HG03108 (cell line): ENCODE measurements around the gene AP2A2.

ENCODE experiments used
- ATAC-seq: cut with Tn5 transposase; IDR thresholded peaks from one replicate; pipeline ENCODE4 v1.9.1; 2021; ENCODE audit warnings: moderate library complexity; ENCODE audit not compliant: unreplicated experiment

Gene AP2A2

DNA sequence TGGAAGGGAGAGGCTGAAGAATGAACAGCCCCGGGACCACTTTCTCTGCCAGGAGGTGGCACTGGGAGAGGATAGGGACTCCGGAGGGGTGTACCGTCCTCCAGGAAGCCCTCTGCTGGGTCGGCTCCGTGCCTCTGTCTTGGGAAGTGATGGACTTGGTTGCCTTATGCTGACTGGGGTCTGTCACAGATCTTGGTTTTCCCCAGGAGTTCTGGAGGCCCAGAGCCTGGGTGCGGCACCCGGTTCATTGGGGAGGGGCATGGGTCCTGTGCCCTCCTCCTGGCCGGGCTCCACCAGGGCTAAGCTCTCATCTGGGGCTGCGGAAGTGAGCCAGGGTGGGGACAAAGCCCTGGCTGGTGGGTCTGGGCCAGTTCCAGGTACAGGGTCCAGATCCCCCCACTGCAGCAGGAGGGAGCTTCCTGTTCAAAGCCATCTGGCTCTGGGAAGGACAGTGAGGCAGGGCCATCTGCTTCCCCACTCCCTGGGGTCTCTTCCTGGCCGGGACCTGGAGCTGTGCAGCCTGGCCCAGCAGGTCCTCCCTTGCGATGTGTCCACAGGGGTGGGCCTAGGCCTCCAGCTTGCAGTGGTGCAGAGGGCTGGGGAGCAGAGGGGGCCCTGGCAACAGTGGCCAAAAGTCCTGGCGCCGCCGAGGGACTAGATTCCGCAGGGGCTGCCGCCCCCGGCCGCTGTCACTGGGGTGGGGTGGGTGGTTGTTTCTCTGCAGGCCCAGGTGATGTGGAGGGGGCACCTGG, 1.1 kb upstream of the AP2A2 start:
- ATAC-seq = no peak

DNA sequence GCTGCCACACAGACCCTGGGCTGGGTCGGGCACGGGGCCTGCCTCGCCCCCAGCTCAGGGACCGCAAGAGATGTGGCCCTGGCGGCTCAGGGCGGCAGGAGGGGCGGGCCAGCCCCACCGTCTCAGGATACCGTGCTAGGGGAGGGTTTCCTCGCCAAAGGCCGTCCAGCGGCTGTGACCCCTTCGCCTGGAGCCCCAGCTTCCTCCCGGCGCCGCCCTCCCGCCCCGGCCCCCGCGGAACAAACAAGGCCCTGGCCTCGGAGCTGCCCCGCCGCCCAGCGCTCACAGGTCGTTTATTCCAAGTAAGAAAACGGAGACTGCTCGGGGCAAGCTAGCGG, 543 bp upstream of the AP2A2 start:
- no peak for ATAC-seq

DNA sequence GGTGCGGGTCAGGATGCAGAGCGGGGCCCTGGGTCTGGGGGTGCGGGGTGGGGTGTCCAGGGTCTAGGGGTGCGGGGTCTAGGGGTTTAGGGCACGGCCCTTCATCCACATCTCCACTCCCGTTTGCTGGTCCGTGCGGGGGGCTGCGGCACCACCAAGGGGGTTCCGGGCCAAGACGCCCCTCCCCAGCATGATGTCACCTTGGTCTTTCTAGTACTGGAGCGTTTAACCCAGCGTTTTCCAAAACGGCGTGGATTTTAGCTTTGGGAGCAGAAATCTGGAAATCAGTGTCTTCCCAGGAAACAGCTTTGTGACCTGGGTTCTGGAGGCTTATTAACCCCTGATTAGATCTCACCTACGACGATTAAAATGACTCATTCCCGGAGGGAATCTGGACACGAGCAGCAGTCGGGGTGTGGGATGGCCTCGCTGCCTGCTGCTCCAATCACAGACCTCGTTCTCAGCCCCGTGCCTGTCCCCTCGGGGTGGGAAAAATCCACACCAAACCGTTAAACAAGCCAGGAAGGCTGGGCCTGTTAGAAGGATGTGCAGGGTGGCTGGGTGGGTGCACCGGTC, 759 bp downstream of the AP2A2 start:
- no peak for ATAC-seq

DNA sequence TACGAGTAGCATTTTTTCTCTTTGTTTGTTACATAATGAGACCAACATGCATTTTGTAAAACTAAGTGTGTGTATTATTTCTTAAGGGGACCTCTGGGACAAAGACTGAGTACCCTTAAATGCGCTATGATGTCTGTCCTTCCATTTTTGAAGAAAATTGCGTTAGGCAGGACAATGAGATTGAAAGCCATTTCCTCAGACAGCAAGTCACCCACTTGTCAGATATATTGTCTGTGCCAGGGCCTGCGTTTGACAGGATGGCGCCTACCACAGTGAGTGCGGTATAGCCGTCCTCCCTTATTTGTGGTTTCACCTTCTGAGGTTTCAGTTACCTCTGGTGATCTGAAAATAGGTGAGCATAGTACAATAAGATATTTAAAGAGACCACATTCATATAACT, 2.2 kb downstream of the AP2A2 start:
- ATAC-seq = no peak

DNA sequence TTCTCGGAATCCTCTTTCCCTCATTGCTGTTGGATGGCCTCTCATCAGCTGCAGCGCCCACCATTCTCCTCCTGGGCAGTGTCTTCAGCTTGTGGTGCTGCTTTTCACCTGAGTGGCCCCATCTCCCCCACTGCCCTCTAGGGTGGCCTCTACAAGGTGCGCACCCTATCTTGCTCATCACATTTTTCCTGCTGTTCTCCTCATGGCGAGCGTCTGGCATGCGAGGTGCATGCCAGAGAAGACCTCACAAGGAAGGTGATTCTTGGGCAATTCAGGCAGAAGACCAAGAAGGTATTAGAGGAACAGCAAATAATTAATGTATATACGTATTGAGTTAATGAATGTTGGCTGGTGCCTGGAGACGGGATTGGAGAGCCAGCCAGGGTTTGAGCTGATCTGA, 3.1 kb downstream of the AP2A2 start:
- no peak for ATAC-seq

DNA sequence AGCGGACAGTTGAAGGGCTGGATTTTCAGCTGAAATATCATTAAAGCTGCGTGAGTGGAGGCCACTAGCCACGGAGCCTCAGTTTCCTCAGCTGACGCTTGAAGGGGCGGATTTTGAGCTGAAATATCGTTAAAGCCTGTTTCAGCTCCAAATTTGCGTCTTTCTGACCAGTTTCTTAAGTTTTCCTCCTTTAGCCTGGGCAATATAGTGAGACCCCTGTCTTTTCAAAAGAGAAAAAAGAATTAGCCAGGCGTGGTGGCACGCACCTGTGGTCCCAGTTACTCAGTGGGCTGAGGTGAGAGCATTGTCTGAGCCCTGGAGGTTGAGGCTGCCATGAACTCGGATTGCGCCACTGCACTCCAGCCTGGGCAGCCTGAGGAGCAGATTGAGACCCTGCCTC, 3.7 kb downstream of the AP2A2 start:
- no peak for ATAC-seq

DNA sequence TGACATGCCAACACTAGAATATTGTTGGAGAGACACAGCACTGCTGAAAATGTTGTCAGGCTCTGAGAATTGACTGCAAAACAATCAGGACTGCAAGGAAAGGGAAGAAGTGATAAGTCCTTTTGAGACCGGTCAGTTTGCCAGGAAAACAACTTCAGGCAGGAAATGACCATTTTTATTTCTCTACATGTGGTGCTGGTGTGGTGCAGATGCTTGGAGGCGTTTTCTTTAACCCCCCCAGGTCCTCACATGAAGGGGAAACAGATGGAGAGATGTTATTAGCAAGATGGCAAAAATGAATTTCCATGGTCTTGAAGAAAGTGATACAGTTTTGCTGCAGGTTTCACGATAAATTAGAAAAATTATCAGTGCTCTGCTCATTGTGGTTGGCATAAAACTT, 5.7 kb downstream of the AP2A2 start:
- no peak for ATAC-seq

DNA sequence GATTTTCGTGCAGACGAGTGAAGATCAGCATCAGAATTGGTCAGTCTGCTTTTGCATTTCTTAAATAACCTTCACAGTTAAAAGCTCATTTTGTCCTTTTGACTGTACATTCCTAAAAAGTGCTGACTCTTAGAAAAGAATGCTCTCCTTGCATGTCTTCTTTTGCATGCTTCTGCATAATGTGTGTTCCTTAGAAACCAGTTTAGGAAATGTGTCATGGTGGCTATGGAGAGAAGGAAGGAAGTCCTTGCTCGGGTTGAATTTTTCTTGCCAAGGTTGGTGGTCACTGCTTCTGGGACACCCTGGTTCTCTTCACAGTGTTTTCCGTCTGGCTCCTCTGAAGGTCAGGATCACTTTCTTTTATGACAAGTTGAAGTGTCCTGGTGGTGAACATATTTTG, 6.8 kb downstream of the AP2A2 start:
- ATAC-seq = no peak

DNA sequence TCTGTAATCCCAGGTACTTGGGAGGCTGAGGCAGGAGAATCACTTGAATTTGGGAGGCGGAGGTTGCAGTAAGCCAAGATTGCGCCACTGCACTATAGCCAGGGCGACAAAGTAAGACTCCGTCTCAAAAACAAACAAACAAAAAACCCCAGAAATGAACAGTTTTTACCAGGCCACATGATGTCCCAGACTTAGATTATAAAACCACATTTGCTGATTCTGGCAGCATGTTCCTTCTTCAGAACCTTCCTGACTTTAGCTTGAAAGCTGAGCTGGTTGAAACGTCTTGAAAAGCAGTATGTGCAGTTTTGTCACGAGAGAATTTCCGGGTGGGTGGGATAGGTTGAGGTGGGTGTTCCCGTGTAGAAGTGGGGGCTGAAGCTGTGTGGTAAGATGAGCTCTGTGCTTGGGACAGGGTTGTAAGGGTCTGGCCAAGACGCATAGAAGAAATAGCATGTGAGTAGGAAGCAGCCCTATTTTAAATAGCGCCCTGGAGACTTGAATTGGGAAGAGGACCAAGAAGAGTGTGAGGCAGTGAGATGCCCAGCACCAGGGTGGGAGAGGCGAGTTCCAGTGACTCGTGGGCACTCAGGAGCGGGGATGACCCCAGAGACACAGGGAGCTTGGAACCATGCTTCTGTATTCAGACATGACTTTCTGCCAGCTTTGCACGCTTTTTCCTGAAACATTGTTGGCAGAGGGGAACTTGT, 7.6 kb downstream of the AP2A2 start:
- ATAC-seq = no peak

DNA sequence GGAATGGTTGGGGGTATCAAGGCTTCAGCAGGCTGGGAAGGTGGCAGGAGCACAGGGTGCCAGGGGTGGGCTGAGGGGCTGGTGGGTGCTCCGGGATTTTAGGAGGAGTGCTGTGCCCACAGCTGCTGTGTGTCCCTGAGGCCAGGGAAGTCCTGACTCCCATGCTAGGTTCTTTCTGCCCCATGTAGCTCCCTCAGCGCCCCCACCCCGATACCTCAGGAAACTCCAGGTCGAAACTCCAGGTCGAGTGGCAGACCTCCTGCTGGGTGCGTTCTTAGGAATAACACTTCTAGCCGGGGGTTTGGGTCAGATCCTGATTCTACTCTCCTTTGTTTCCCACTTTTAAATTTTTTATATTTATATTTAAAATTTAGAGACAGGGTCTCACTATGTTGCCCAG, 8.3 kb downstream of the AP2A2 start:
- ATAC-seq = no peak

DNA sequence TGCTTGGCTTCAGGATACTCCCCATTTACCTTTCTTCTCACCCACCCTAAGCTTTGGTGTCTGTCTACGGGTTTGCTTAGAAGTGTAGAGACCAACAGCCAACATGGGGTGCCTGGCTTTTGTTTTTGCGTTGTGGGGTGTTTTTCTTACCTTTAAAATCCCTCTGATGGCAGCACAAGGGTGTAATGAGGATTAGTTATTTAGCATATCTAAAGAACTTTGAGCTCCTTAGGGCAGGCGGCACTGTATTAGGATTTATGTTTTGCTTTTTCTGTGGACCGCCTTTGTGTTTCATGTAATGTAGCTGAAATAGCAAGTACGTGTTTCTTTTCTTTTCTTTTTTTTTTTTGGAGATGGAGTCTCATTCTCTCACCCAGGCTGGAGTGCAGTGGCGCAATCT, 8.9 kb downstream of the AP2A2 start:
- no peak for ATAC-seq

DNA sequence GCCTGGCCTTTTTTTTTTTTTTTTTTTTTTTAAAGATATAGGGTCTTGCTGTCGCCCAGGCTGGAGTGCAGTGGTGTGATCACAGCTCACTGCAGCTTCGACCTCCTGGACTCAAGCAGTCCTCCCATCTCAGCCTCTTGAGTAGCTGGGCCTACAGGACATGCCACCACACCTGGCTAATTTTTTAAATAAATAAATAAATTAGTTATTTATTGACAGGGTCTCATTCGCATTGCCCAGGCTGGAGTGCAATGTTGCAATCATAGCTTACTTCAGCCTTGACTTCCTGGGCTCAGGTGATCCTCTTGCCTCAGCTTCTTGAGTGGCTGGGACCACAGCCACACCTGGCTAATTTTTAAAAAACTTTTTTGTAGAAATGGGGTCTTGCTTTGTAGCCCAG, 10.5 kb downstream of the AP2A2 start:
- ATAC-seq = no peak

DNA sequence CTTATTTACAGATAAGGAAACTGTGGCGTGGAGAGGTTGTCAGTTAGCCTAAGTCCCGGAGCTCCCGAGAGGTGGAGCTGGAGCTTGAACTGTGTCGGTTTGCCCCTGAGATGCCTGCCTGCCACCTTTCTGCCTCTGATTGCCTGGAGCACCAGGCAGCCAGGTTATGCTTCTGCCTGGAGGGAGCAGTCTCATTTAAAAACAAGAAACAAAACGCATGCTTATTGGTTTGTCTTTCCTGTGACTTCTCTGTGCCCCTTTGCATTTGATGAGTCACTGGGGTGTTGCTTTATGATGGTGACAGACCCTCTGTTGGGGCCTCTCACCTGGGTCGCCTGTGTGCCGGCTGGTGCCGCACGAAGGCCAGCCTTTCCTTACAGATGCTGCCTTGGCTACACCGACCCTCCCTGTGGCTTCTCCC, 12.2 kb downstream of the AP2A2 start:
- no peak for ATAC-seq

DNA sequence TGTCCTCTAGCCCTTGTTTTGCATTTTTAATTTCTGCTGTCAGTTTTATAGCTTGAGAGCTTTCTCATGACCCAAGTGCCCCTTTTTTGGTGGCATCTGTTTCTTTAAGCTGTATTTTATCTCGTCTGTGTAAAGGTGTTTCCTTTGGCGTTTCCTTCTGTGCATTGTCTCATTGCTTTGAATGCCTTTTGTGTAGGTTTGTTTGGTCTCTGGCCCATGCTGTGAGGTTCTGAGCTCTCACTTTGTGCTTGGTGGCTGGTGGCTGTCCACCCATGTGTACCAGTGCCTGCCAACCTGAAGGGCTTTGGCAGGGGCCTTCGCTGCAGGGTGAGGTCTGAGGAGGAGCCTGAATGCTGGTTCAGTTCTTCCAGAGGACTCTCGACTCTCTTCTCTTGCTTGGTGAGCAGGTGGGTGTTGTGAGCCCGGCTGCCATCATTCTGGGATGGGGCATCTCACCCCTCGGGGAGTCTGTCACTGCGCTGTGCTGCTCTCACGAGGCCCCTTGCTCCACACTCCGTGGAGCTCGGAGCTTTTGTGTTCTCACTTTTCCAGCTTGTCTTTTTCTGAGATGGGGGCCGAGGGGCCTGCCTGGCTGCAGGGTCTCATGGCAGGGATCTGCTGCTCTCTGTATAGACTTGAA, 14.9 kb downstream of the AP2A2 start:
- no peak for ATAC-seq

DNA sequence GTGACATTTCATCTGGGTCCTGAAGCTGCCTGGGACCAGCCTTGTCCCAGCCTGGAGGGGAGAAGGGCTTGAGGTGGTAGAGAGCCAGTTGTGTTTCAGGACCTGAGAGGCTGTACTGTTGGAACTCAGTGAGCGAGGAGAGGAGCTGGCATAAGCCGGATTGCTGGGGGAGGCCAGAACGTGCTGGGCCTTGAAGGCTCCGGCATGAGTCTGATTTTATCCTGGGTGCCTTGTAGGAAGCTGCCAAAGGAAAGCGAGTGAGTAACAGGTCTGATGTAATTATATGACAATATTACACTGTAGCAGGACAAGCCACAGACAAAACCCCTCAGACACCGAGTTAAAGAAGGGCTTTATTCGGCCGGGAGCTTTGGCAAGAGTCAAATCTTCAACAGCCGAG, 17.2 kb downstream of the AP2A2 start:
- ATAC-seq = no peak

DNA sequence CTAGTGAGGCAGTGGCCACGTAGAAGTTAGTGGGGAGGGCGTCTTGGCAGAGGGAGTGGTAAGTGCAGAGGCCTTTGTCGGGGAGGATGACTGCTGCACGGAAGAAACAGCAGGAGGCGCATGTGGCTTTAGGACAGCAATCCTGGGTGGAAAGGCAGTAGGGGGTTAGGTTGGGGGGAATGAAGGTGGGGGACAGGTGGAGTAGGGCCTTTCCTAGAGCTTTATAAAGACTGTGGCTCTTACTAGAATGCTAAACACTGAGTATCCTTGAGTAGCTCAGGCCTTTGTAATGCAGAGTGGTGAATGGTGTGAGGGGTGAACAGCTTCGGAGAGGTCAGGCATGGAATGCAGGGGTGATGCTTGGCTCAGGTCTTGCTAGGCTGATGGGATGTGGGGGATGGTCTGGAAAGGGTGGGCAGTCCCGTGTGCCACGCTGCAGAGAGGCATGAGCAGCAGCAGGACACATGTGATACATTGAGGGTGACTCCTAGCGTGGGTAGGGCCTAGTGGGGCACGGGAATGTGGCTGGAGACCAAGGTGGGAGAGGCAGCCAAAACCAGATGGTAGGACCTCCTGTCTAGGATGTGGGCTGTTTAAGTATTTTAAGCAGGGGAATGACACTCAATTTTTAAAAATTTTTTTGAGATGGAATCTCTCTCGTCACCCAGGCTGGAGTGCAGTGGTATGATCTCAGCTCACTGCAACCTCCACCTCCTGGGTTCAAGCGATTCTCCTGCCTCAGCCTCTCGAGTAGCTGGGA, 19.2 kb downstream of the AP2A2 start:
- ATAC-seq = no peak

DNA sequence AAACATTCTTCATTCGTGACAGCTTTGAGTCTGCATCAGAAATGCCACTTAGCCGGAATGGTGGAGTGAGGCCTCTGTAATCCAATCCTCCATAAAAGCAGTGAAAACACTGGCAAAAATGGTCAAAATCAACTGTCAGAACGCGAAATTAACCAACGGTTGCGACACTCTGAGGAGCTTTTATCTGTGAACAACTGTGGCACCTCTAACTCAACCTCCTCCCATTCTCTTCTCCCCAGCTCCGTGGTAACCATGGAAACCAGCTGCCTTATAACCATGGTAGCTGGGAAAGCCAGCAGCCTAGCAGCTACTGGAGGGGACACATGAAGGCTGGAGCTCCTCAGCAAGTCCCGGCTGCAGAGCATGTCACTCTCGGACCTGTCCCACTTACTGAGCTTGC, 20.3 kb downstream of the AP2A2 start:
- ATAC-seq = no peak

DNA sequence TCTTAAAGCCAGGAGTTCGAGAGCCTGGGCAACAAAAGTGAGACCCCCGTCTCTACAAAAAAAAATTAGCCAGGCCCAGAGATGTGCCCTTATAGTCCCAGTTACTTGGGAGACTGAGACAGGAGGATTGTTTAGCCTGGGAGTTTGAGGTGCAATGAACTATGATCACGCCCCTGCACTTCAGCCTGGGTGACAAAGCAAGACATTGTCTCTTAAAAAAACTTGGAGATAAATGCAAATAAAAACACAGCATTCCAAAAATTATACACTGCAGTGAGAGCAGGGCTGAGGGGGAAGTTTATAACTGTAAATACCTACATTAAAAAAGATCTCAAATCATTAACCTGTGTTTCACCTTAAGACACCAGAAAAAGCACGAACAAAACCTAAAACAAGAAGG, 22.1 kb downstream of the AP2A2 start:
- ATAC-seq = no peak

DNA sequence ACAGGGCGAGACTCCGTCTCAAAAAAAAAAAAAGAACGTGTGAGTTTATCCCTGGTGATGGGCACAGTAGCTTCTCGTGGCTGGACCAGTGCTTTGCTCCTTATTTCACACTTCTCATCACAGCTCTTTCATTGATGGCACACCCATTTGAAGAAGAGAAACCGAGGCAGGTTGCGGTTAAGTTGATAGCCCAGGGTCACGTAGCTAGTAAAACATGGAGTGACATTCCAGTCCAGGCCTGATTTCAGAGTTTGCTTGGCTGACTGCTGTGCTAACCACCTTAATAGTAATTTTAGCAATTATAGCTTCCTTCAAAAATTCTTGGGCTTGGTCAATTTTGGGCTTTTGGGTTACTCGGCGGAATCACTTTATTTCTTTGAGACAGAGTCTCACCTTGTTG, 25.8 kb downstream of the AP2A2 start:
- no peak for ATAC-seq

DNA sequence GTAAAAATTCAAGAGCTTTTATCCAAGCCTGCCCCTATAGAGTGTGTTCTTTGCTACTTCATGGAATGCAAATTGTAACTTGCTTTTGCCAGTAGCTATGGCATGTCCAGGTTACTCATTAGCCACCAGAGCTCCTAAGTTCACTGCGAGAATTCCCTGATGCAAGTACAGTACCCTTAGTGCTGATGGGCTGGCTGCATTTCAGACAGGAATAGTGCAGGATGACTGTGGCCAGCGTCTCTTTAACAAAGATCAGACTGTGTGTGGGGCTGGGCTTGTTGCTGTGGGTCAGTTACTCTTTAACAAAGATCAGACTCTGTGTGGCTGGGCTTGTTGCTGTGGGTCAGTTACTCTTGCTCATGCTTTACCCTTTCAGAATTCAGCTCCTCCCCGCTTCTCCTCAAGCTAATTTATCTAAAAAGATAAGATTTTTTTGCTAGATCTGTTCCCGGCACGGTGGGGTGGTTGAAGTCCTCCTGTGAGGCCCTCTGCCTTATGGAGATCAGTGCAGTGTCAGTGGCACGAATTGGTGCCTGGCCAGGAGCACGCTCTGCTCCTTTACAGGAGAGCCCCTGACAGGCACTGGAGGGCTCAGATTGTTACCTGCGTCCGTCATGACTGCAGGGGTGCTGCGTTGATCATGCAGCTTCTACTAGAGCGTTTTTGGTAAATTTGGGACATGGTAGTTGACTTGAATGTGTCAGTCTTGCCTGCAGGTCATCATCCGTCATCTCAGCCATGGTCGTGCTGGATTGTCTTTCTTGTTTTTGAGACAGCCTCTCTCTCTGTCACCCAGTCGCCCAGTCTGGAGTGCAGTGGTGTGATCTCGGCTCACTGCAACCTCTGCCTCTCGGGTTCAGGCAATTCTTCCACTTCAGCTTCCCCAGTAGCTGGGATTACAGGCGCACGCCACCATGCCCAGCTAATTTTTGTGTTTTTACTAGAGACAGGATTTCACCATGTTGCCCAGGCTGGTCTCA, 27.0 kb downstream of the AP2A2 start:
- ATAC-seq = no peak
